22Rv1 (cell line): ENCODE data around the gene LDB3.
"Not testable (repeated sequence)": the region's sequence is repeated elsewhere in the genome, so short reads cannot be mapped to it uniquely, and the experiment has no call there.

Experiments used
- ZFX ChIP-seq: fragments of 450-650 bp; IDR thresholded peaks from 2 replicates; pipeline ENCODE4 v1.6.1; 2017; ENCODE audit warnings: antibody characterized with exemption, borderline replicate concordance
- TF ChIP-seq, protein P1 (sequence below): fragments of 450-650 bp; IDR thresholded peaks from 2 replicates; pipeline ENCODE4 v1.5.1; 2017; ENCODE audit warnings: mild to moderate bottlenecking

GRCh38 chr10:86645621-86646165 lies 22.6 kb upstream of the LDB3 start:
- TF ChIP-seq, protein P1, sequence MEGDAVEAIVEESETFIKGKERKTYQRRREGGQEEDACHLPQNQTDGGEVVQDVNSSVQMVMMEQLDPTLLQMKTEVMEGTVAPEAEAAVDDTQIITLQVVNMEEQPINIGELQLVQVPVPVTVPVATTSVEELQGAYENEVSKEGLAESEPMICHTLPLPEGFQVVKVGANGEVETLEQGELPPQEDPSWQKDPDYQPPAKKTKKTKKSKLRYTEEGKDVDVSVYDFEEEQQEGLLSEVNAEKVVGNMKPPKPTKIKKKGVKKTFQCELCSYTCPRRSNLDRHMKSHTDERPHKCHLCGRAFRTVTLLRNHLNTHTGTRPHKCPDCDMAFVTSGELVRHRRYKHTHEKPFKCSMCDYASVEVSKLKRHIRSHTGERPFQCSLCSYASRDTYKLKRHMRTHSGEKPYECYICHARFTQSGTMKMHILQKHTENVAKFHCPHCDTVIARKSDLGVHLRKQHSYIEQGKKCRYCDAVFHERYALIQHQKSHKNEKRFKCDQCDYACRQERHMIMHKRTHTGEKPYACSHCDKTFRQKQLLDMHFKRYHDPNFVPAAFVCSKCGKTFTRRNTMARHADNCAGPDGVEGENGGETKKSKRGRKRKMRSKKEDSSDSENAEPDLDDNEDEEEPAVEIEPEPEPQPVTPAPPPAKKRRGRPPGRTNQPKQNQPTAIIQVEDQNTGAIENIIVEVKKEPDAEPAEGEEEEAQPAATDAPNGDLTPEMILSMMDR: not testable (repeated sequence)
- not testable (repeated sequence) for TF ChIP-seq ZFX
